ENCODE results near the gene ANXA4. TPM values are rescaled to one million over a fixed set of nuclear protein-coding genes. Genes with fewer than 3 reads are reported as not detected.

ANXA4 gene
- total RNA-seq, 1 donor from 2014 or later: 73.6 TPM

- Histone ChIP-seq H3K27me3 (ENCODE audit: control insufficient read depth, insufficient read depth, low read length) (no peaks in the 10 kb centered on the region), H3K4me3 (ENCODE audit: low read depth, low read length) (no peak overlapping the region), H3K36me3 (ENCODE audit: control insufficient read depth, insufficient read depth, low read length) (no peaks in the 10 kb centered on the region)
- no peak for DNase-seq (ENCODE audit: low read depth)
- no peak for TF ChIP-seq CTCF (IDR thresholded peaks at IDR 0.05; ENCODE audit: insufficient read depth, low read length, poor library complexity, severe bottlenecking)
Measured at GRCh38 chr2:69725706-69726360, 16.1 kb upstream of the ANXA4 start.

GRCh38 chr2:69729266-69729665, 12.7 kb upstream of the ANXA4 start:
- TF ChIP-seq CTCF (IDR thresholded peaks at IDR 0.05; ENCODE audit: insufficient read depth, low read length, poor library complexity, severe bottlenecking): no peak
- DNase-seq (ENCODE audit: low read depth): no peak
- Histone ChIP-seq H3K4me3 (ENCODE audit: low read depth, low read length) (no peak overlapping the region), H3K27me3 (ENCODE audit: control insufficient read depth, insufficient read depth, low read length) (no peaks in the 10 kb centered on the region), H3K36me3 (ENCODE audit: control insufficient read depth, insufficient read depth, low read length) (no peaks in the 10 kb centered on the region)

- DNase-seq (ENCODE audit: low read depth): no peak
- TF ChIP-seq CTCF (IDR thresholded peaks at IDR 0.05; ENCODE audit: insufficient read depth, low read length, poor library complexity, severe bottlenecking): no peak
Measured at GRCh38 chr2:69729781-69730180, 12.2 kb upstream of the ANXA4 start.

GRCh38 chr2:69731147-69731970, 10.6 kb upstream of the ANXA4 start:
- no peak overlapping the region for H3K4me3 ChIP-seq (ENCODE audit: low read depth, low read length)
- DNase-seq (ENCODE audit: low read depth): no peak
- no peaks in the 10 kb centered on the region for H3K36me3 ChIP-seq (ENCODE audit: control insufficient read depth, insufficient read depth, low read length)
- no peak for TF ChIP-seq CTCF (IDR thresholded peaks at IDR 0.05; ENCODE audit: insufficient read depth, low read length, poor library complexity, severe bottlenecking)
- H3K27me3 ChIP-seq (ENCODE audit: control insufficient read depth, insufficient read depth, low read length): no peaks in the 10 kb centered on the region

More at GRCh38 chr2:69729781-69730180, 12.2 kb upstream of the ANXA4 start:
- H3K4me3 ChIP-seq (ENCODE audit: low read depth, low read length): no peak overlapping the region
- no peaks in the 10 kb centered on the region for H3K36me3 ChIP-seq (ENCODE audit: control insufficient read depth, insufficient read depth, low read length)
- no peaks in the 10 kb centered on the region for H3K27me3 ChIP-seq (ENCODE audit: control insufficient read depth, insufficient read depth, low read length)

GRCh38 chr2:69733342-69734034, 8.4 kb upstream of the ANXA4 start:
- Histone ChIP-seq H3K4me3 (ENCODE audit: low read depth, low read length) (no peak overlapping the region), H3K36me3 (ENCODE audit: control insufficient read depth, insufficient read depth, low read length) (no peaks in the 10 kb centered on the region), H3K27me3 (ENCODE audit: control insufficient read depth, insufficient read depth, low read length) (no peaks in the 10 kb centered on the region)
- TF ChIP-seq CTCF (IDR thresholded peaks at IDR 0.05; ENCODE audit: insufficient read depth, low read length, poor library complexity, severe bottlenecking): no peak
- DNase-seq (ENCODE audit: low read depth): no peak

Measured in kidney epithelial cell (primary cell).